Measurements from ENCODE around the gene SLC2A9. TPM values are rescaled to one million over a fixed set of nuclear protein-coding genes. Genes with fewer than 3 reads are reported as not detected.

The SLC2A9 gene
- total RNA-seq, 2 donors from 2014 or later, result 9.1 to 17.5 TPM

DNA sequence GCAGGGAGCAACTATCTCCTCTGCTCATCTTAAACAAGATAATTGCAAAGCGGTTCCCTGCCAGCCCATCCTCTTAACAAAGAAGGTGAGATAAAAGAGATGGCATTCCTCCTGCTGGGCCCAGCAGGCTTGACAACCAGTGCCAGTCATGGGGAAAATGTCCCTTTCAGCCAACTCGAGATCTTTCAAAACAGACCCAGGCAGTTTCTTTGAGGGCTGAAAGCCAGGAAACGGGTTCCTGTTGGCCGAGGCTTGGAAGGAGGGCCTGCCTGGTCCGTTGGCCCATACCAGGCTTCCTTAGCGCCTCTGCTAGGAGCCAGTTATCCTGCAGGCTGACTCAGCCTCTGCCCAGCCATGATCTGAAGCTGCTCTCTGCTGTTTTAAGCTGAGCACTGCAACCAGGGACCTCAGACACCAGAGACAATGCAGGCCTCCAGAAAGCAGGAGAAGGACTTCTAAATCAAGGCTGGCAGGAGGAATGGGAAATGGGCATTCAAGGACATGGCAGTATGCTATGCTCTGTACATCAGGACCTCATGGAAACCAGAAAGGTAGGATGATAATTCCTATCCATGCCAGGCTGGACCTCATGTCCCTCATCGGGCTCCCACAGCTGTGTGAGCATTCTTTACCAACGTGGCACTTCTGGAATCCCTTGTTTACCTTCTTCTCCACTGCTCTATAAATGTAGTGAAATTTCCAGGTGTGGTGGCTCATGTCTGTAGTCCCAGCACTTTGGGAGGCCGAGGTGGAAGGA lies 42.4 kb upstream of the SLC2A9 start:
- peak overlapping the region; percentile 44 to 45 for H3K27ac ChIP-seq
- no peak overlapping the region for H3K4me3 ChIP-seq
- ATAC-seq (ENCODE audit: insufficient number of reproducible peaks, low FRiP score, low read depth) (peak; percentile 87), DNase-seq (ENCODE audit: low spot score) (peak; percentile 54)
- H3K4me1 ChIP-seq (ENCODE audit: control insufficient read depth in 1 of 2, low read depth in 2 of 2), result peaks cover 5 to 11% of the 10 kb centered on the region in 2 donors
- no peaks in the 10 kb centered on the region for H3K27me3 ChIP-seq (replicated peaks; ENCODE audit: insufficient read depth)
- H3K36me3 ChIP-seq, result peaks cover 25% of the 10 kb centered on the region
- TF ChIP-seq, protein P1, sequence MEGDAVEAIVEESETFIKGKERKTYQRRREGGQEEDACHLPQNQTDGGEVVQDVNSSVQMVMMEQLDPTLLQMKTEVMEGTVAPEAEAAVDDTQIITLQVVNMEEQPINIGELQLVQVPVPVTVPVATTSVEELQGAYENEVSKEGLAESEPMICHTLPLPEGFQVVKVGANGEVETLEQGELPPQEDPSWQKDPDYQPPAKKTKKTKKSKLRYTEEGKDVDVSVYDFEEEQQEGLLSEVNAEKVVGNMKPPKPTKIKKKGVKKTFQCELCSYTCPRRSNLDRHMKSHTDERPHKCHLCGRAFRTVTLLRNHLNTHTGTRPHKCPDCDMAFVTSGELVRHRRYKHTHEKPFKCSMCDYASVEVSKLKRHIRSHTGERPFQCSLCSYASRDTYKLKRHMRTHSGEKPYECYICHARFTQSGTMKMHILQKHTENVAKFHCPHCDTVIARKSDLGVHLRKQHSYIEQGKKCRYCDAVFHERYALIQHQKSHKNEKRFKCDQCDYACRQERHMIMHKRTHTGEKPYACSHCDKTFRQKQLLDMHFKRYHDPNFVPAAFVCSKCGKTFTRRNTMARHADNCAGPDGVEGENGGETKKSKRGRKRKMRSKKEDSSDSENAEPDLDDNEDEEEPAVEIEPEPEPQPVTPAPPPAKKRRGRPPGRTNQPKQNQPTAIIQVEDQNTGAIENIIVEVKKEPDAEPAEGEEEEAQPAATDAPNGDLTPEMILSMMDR (IDR thresholded peaks at IDR 0.05), result peak; percentile 71
- no peaks in the 10 kb centered on the region for H3K9me3 ChIP-seq

- Histone ChIP-seq H3K9me3 (no peaks in the 10 kb centered on the region), H3K4me1 (ENCODE audit: control insufficient read depth in 1 of 2, low read depth in 2 of 2) (peaks cover 5 to 11% of the 10 kb centered on the region in 2 donors), H3K27ac (no peak overlapping the region), H3K27me3 (replicated peaks; ENCODE audit: insufficient read depth) (no peaks in the 10 kb centered on the region), H3K36me3 (peaks cover 12% of the 10 kb centered on the region), H3K4me3 (no peak overlapping the region)
- no peak for DNase-seq (ENCODE audit: low spot score)
- ATAC-seq (ENCODE audit: insufficient number of reproducible peaks, low FRiP score, low read depth), result no peak
- TF ChIP-seq, protein P1 (IDR thresholded peaks at IDR 0.05), result no peak
Observed at GRCh38 chr4:10061650-10062415, 40.5 kb upstream of the SLC2A9 start.

GRCh38 chr4:10058371-10058770 lies 37.1 kb upstream of the SLC2A9 start:
- no peak for DNase-seq (ENCODE audit: low spot score)
- H3K4me3 ChIP-seq, result no peak overlapping the region
- TF ChIP-seq, protein P1 (IDR thresholded peaks at IDR 0.05), result no peak
- no peaks in the 10 kb centered on the region for H3K27me3 ChIP-seq (replicated peaks; ENCODE audit: insufficient read depth)
- H3K9me3 ChIP-seq, result no peaks in the 10 kb centered on the region
- H3K36me3 ChIP-seq, result no peaks in the 10 kb centered on the region
- H3K4me1 ChIP-seq (ENCODE audit: control insufficient read depth in 1 of 2, low read depth in 2 of 2), result peaks cover 0 to 2% of the 10 kb centered on the region in 2 donors
- ATAC-seq (ENCODE audit: insufficient number of reproducible peaks, low FRiP score, low read depth), result no peak
- H3K27ac ChIP-seq, result no peak overlapping the region

GRCh38 chr4:10057023-10057395 lies 35.7 kb upstream of the SLC2A9 start:
- no peak for DNase-seq (ENCODE audit: low spot score)
- ATAC-seq (ENCODE audit: insufficient number of reproducible peaks, low FRiP score, low read depth), result no peak
- Histone ChIP-seq H3K9me3 (no peaks in the 10 kb centered on the region), H3K36me3 (no peaks in the 10 kb centered on the region), H3K4me3 (no peak overlapping the region), H3K4me1 (ENCODE audit: control insufficient read depth in 1 of 2, low read depth in 2 of 2) (no peaks in the 10 kb centered on the region), H3K27ac (no peak overlapping the region), H3K27me3 (replicated peaks; ENCODE audit: insufficient read depth) (no peaks in the 10 kb centered on the region)
- TF ChIP-seq, protein P1 (IDR thresholded peaks at IDR 0.05), result no peak

DNA sequence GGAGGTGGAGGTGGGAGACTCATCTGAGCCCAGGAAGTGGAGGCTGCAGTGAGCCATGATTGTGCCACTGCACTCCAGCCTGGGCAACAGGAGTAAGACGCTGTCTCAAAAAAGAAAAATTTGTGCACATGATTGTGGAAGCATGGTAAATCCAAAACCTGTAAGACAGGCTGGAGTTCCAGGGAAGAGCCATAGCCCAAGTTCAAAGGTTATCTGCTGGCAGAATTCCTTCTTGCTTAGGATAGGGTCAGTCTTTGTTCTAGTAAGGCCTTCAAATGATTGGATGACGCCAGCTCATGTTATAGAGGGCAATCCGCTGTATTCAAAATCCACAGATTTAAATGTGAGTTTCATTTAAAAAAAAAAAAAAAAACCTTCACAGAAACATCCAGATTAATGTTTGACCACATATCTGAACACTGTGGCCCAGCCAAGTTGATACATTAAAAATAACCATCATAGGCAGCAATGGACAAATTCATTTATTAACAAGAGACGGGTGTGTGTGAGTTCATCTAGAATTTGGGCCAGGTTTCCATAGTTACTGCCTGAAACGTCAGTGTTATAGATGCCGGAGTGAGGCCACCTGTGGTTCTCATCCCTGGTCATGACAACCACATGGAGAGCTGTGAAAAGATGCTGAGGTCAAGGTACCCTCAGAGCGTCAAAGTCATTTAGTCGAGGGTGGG lies 35.2 kb upstream of the SLC2A9 start:
- Histone ChIP-seq H3K27me3 (replicated peaks; ENCODE audit: insufficient read depth) (no peaks in the 10 kb centered on the region), H3K4me3 (no peak overlapping the region), H3K36me3 (no peaks in the 10 kb centered on the region), H3K9me3 (no peaks in the 10 kb centered on the region), H3K4me1 (ENCODE audit: control insufficient read depth in 1 of 2, low read depth in 2 of 2) (no peaks in the 10 kb centered on the region), H3K27ac (no peak overlapping the region)
- TF ChIP-seq, protein P1 (IDR thresholded peaks at IDR 0.05), result no peak
- ATAC-seq (ENCODE audit: insufficient number of reproducible peaks, low FRiP score, low read depth) (no peak), DNase-seq (ENCODE audit: low spot score) (no peak)

All from thoracic aorta (tissue), 2 donors.